GM12878 (cell line): Measurements from ENCODE around the gene HMGCLL1. TPM values are rescaled to one million over a fixed set of nuclear protein-coding genes. Genes with fewer than 3 reads are reported as not detected.

Experiments
- ATAC-seq: fragments of 200-7000 bp; cut with Tn5 transposase; 3 replicates; pipeline ENCODE4 v1.9.1; 2020; ENCODE audit warnings: mild to moderate bottlenecking, moderate library complexity
- BruUV-seq: library from RNA; stranded (reverse); fragments of 400-500 nt; replicated peaks from 2 replicates; lab custom pipeline; 2021; lab: Mats Ljungman, UMichigan
- CTCF ChIA-PET: fragments of 300-600 bp; sonication (Branson Sonifier 250); formaldehyde crosslinking; extraction: SDS; loops from one replicate; lab custom pipeline; 2021; ENCODE audit warnings: inconsistent platforms; lab: Yijun Ruan, JAX
- POLR2A ChIA-PET: fragments of 350-600 bp; formaldehyde crosslinking; extraction: SDS; loops from one replicate; lab custom pipeline; 2021; ENCODE audit warnings: inconsistent platforms; lab: Charles Lee
- RAD21 ChIA-PET: fragments of 300-600 bp; sonication (Branson Sonifier 250); formaldehyde crosslinking; loops from one replicate; lab custom pipeline; 2023; ENCODE audit warnings: antibody characterized with exemption; ENCODE audit not compliant: unreplicated experiment; lab: Charles Lee
- SMC1A ChIA-PET: fragments of 300-600 bp; sonication (Branson Sonifier 250); formaldehyde crosslinking; loops from one replicate; lab custom pipeline; 2023; ENCODE audit not compliant: unreplicated experiment, uncharacterized antibody; lab: Charles Lee
- DNase-seq: peaks from one replicate; pipeline ENCODE4 v3.0.0-alpha.2; 2011; ENCODE audit warnings: low read depth, low spot score
- FAIRE-seq: peaks from 3 replicates; lab custom pipeline; 2011; peaks lifted over from hg19 to GRCh38; lab: Jason Lieb, UNC
- H2AFZ ChIP-seq: 2 replicates; pipeline ENCODE4 v1.6.0; 2011; ENCODE audit warnings: low read depth, low read length, control low read depth; ENCODE audit not compliant: control insufficient read depth
- H3K27ac ChIP-seq: 2 replicates; pipeline ENCODE4 v1.5.1; 2011; ENCODE audit warnings: control low read depth; ENCODE audit not compliant: control insufficient read depth, insufficient read depth
- H3K27me3 ChIP-seq, 2 experiments: replicated peaks in 1 of 2; 2 replicates each; pipeline versions ENCODE4 v1.6.0 to v1.6.1; 2011; ENCODE audit warnings: low read length in 1 of 2; ENCODE audit not compliant: control insufficient read depth in 2 of 2, insufficient read depth in 2 of 2
- H3K36me3 ChIP-seq, 2 experiments: 2 replicates each; pipeline ENCODE4 v1.5.1; 2011; ENCODE audit warnings: low read length in 1 of 2; ENCODE audit not compliant: control insufficient read depth in 2 of 2, insufficient read depth in 2 of 2
- H3K4me1 ChIP-seq: 2 replicates; pipeline ENCODE4 v1.6.1; 2011; ENCODE audit warnings: mild to moderate bottlenecking, low read length, moderate library complexity, mixed read lengths; ENCODE audit not compliant: control insufficient read depth, insufficient read depth
- H3K4me2 ChIP-seq: 2 replicates; pipeline ENCODE4 v1.6.0; 2011; ENCODE audit warnings: control low read depth; ENCODE audit not compliant: control insufficient read depth, insufficient read depth
- H3K4me3 ChIP-seq: fragments of 200-600 bp; sonication (generic); 2 replicates; pipeline ENCODE4 v1.5.1; 2016
- H3K79me2 ChIP-seq: 2 replicates; pipeline ENCODE4 v1.6.0; 2011; ENCODE audit warnings: low read length; ENCODE audit not compliant: control insufficient read depth, insufficient read depth
- H3K9ac ChIP-seq: 2 replicates; pipeline ENCODE4 v1.8.0; 2011; ENCODE audit warnings: low read length, control low read depth, mixed read lengths; ENCODE audit not compliant: control insufficient read depth, insufficient read depth
- H3K9me3 ChIP-seq: replicated peaks from 3 replicates; pipeline ENCODE4 v1.5.1; 2011; ENCODE audit warnings: mild to moderate bottlenecking, low read length; ENCODE audit not compliant: control insufficient read depth, insufficient read depth
- H4K20me1 ChIP-seq: 2 replicates; pipeline ENCODE4 v1.6.0; 2011; ENCODE audit not compliant: control insufficient read depth, insufficient read depth
- CEBPB ChIP-seq, 2 experiments: fragments of 150-350 bp in 1 of 2; IDR thresholded peaks; 2 replicates each; pipeline ENCODE4 v1.6.1; 2012 to 2014; ENCODE audit warnings: low read depth in 2 of 2, low read length in 2 of 2, borderline replicate concordance in 1 of 2, inconsistent platforms in 1 of 2
- HDAC2 ChIP-seq: fragments of 200-600 bp; sonication (generic); IDR thresholded peaks from 2 replicates; pipeline ENCODE4 v1.6.1; 2017
- MXI1 ChIP-seq: fragments of 150-350 bp; IDR thresholded peaks from 2 replicates; pipeline ENCODE4 v1.6.1; 2011; ENCODE audit warnings: low read depth, mild to moderate bottlenecking, inconsistent platforms, low read length, improper control_type of control experiment
- RBBP5 ChIP-seq: fragments of 200-600 bp; sonication (generic); conservative IDR thresholded peaks from 2 replicates; pipeline ENCODE4 v1.6.1; 2016
- STAT1 ChIP-seq: fragments of 450-650 bp; conservative IDR thresholded peaks from 2 replicates; pipeline ENCODE4 v1.6.1; 2014; ENCODE audit warnings: antibody characterized with exemption, mild to moderate bottlenecking
- SUPT20H ChIP-seq: IDR thresholded peaks from 2 replicates; pipeline ENCODE4 v1.6.1; 2011; ENCODE audit warnings: low read depth, mild to moderate bottlenecking, low read length, moderate library complexity, borderline replicate concordance; ENCODE audit not compliant: control insufficient read depth
- TBL1XR1 ChIP-seq: IDR thresholded peaks from 2 replicates; pipeline ENCODE4 v1.6.1; 2012; ENCODE audit warnings: low read depth, low read length, improper control_type of control experiment
- TCF12 ChIP-seq: IDR thresholded peaks from 2 replicates; pipeline ENCODE4 v1.6.1; 2011; ENCODE audit warnings: low read depth, mild to moderate bottlenecking, low read length
- WGBS: methylation state at CpG from one replicate; pipeline ENCODE4 v1.1.6; 2016; ENCODE audit warnings: low lambda C conversion rate; ENCODE audit not compliant: insufficient replicate concordance, insufficient coverage; ENCODE audit errors: missing lambda C conversion rate; 5-methylcytosine and 5-hydroxymethylcytosine counted together
- in situ Hi-C: fragments of 300-500 bp; cut with MboI; formaldehyde crosslinking; loops from 9 replicates; pipeline ENCODE4 v1.14.3; 2018; ENCODE audit warnings: mixed read lengths
- intact Hi-C: fragments of 100-400 bp; cut with micrococcal nuclease; formaldehyde crosslinking; loops from one replicate; pipeline ENCODE4 v1.14.2; 2022; ENCODE audit not compliant: unreplicated experiment
- polyA plus RNA-seq, 11 experiments: library from polyadenylated mRNA; depleted of rRNA in 4 of 11; unstranded in 6 of 11; stranded (reverse) in 5 of 11; fragments of >200 nt; fragmentation: Nextera tagmentation in 4 of 11; fragmentation: Illumina TruSeq in 1 of 11; extraction: Ambion mirVana in 4 of 11; extraction: Trizol in 1 of 11; gene quantifications; 1 replicate in 1 of 11; 2 replicates in 10 of 11; pipeline versions ENCODE4 v1.2.1 to v1.2.3, GENCODE V29; 2011 to 2016; ENCODE audit warnings: inconsistent platforms in 2 of 11, missing spikeins in 2 of 11, low read depth in 1 of 11
- total RNA-seq, 4 experiments: library from RNA; depleted of rRNA in 3 of 4; stranded (reverse); fragments of >200 nt in 3 of 4; fragmentation: Illumina TruSeq in 1 of 4; extraction: Trizol in 1 of 4; gene quantifications; 2 replicates each; pipeline versions ENCODE4 v1.2.1 to v1.2.3, GENCODE V29; 2013 to 2021
- TF ChIP-seq, protein P1 (sequence below): fragments of 150-350 bp; IDR thresholded peaks from 2 replicates; pipeline ENCODE4 v1.6.1; 2016; ENCODE audit warnings: low read depth, low read length

The HMGCLL1 gene
- total and polyA plus RNA-seq, 10 of the 15 experiments (the other 5 are each of a cell fraction or from before 2014, with no cell fraction given) = not detected

DNA sequence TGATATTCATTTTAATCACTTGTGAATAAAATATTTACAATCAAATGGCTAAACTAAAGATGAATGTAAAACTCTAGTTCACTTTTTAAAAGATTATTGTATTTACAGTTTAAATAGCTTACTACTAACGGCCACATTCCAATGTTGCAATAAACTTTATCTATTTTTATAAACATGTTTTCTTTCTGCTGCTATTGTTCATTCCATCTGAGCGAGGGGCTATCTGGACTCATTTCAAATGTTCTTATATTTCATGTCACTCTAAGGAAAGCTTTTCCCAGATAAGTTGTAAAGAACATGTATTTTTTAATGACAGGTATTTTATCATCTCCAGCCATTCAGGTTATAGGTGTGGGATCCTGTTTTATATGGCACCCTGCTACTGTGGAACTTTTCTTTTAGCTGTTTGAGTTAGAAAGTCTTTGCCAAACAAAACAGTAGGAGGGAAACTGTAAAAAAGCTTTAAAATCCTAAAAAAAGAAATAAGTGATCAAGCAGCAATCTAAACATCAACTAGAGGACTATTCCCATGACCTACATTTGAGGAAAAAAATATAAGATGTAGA lies 42.5 kb downstream of the HMGCLL1 start (continued):
- TF ChIP-seq CEBPB (IDR thresholded peaks at IDR 0.05; ENCODE audit: borderline replicate concordance in 1 of 2, low read depth in 2 of 2, low read length in 2 of 2) (no peak), HDAC2 (no peak), MXI1 (no peak), RBBP5 (no peak), TCF12 (no peak)

DNA sequence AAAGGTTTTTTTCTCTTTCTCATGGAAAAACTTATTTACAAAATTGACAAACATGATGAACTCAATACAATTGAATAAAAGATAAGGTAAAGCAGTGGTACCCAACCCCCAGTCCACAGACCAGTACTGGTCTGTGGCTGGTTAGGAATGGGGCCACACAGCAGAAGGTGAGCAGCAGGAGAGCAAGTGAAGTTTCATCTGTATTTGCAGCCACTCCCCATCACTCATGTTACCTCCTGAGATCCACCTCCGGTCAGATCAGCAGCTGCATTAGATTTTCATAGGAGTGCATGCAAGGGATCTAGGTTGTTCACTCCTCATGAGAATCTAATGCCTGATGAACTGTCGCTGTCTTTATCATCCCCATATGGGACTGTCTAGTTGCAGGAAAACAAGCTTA lies 47.5 kb downstream of the HMGCLL1 start:
- H3K36me3 ChIP-seq = no peaks in the 10 kb centered on the region
- intact Hi-C loops = loop anchor here (10.0 kb wide), 1 partner anchor 257 kb away; no protein-coding TSS in a partner anchor
- no TSS peak for BruUV-seq
- ChIA-PET SMC1A (no interaction called here), POLR2A (no interaction called here), CTCF (no interaction called here), RAD21 (no interaction called here)
- no peak overlapping the region for H3K4me2 ChIP-seq
- no peak for ATAC-seq
- WGBS = 50% methylated on average over 2 of the region's 2 CpGs
- H3K27me3 ChIP-seq = no peaks in the 10 kb centered on the region
- TF ChIP-seq STAT1 = no peak
- no peak for TF ChIP-seq SUPT20H
- TF ChIP-seq TBL1XR1 = no peak
- TF ChIP-seq, protein P1, sequence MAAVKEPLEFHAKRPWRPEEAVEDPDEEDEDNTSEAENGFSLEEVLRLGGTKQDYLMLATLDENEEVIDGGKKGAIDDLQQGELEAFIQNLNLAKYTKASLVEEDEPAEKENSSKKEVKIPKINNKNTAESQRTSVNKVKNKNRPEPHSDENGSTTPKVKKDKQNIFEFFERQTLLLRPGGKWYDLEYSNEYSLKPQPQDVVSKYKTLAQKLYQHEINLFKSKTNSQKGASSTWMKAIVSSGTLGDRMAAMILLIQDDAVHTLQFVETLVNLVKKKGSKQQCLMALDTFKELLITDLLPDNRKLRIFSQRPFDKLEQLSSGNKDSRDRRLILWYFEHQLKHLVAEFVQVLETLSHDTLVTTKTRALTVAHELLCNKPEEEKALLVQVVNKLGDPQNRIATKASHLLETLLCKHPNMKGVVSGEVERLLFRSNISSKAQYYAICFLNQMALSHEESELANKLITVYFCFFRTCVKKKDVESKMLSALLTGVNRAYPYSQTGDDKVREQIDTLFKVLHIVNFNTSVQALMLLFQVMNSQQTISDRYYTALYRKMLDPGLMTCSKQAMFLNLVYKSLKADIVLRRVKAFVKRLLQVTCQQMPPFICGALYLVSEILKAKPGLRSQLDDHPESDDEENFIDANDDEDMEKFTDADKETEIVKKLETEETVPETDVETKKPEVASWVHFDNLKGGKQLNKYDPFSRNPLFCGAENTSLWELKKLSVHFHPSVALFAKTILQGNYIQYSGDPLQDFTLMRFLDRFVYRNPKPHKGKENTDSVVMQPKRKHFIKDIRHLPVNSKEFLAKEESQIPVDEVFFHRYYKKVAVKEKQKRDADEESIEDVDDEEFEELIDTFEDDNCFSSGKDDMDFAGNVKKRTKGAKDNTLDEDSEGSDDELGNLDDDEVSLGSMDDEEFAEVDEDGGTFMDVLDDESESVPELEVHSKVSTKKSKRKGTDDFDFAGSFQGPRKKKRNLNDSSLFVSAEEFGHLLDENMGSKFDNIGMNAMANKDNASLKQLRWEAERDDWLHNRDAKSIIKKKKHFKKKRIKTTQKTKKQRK = no peak
- DNase-seq = no peak
- no peak overlapping the region for H3K27ac ChIP-seq
- no peak overlapping the region for H3K4me3 ChIP-seq
- no peaks in the 10 kb centered on the region for H3K9me3 ChIP-seq
- FAIRE-seq = no peak
- no peak overlapping the region for H3K9ac ChIP-seq
- H4K20me1 ChIP-seq = no peaks in the 10 kb centered on the region
- no peaks in the 10 kb centered on the region for H3K4me1 ChIP-seq
- in situ Hi-C loops = no loop called here
- H3K79me2 ChIP-seq = no peaks in the 10 kb centered on the region
- no peak overlapping the region for H2AFZ ChIP-seq
